ENCODE measurements around the gene SERPINA7.

DNA sequence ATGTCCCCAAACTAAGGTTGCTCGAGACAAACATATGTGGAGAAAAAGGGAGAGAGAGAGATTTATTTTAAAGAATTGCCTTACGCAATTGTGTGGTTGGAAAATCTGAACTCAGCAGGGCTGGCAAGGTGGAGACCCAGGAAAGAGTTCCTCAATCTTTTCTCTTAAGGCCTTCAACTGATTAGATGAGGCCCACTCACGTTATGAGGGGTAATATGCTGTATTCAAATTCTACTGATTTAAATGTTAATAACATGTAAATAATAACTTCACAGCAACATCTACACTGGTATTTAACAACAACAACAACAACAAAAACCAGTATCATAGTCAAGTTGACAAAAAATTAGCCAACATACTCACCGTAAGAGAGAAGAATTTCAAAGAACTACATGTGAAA lies 14.6 kb downstream of the SERPINA7 start:
- TF ChIP-seq POLR2A (IDR thresholded peaks at IDR 0.05), result no peak
- TF ChIP-seq, protein P1, sequence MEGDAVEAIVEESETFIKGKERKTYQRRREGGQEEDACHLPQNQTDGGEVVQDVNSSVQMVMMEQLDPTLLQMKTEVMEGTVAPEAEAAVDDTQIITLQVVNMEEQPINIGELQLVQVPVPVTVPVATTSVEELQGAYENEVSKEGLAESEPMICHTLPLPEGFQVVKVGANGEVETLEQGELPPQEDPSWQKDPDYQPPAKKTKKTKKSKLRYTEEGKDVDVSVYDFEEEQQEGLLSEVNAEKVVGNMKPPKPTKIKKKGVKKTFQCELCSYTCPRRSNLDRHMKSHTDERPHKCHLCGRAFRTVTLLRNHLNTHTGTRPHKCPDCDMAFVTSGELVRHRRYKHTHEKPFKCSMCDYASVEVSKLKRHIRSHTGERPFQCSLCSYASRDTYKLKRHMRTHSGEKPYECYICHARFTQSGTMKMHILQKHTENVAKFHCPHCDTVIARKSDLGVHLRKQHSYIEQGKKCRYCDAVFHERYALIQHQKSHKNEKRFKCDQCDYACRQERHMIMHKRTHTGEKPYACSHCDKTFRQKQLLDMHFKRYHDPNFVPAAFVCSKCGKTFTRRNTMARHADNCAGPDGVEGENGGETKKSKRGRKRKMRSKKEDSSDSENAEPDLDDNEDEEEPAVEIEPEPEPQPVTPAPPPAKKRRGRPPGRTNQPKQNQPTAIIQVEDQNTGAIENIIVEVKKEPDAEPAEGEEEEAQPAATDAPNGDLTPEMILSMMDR (IDR thresholded peaks at IDR 0.05), result no peak

Measured in stomach (tissue), 4 donors.